Measurements from ENCODE around the gene MARK4.

DNA sequence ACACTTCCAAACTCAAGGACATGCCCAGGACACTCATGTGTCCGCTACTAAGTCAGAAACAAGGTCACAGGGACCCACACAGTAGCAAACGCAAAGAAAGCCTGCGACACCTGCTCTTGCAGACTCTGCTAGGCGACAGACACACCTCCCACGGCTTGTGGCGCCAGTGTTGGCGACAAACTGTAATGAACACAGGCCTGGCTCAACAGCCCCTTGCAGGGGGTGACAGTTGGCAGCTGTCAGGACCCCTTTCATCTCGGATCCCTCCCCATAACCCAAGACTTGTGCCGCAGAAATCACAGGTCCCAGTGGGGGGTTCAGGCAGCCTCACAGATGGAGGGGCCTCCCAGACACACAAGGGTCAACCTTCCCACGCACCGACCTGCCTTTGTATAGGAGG is 71.2 kb downstream of the MARK4 start:
- TF ChIP-seq, protein P1, sequence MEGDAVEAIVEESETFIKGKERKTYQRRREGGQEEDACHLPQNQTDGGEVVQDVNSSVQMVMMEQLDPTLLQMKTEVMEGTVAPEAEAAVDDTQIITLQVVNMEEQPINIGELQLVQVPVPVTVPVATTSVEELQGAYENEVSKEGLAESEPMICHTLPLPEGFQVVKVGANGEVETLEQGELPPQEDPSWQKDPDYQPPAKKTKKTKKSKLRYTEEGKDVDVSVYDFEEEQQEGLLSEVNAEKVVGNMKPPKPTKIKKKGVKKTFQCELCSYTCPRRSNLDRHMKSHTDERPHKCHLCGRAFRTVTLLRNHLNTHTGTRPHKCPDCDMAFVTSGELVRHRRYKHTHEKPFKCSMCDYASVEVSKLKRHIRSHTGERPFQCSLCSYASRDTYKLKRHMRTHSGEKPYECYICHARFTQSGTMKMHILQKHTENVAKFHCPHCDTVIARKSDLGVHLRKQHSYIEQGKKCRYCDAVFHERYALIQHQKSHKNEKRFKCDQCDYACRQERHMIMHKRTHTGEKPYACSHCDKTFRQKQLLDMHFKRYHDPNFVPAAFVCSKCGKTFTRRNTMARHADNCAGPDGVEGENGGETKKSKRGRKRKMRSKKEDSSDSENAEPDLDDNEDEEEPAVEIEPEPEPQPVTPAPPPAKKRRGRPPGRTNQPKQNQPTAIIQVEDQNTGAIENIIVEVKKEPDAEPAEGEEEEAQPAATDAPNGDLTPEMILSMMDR (IDR thresholded peaks at IDR 0.05 in 2 of 3, conservative IDR thresholded peaks at IDR 0.05 in 1 of 3; ENCODE audit: borderline replicate concordance in 1 of 3, insufficient read depth in 1 of 3, low read depth in 2 of 3, low read length in 2 of 3) = no peak
- TF ChIP-seq POLR2A (IDR thresholded peaks at IDR 0.05; ENCODE audit: borderline replicate concordance, extremely low read depth, insufficient read depth, insufficient read length) (no peak), JUND (IDR thresholded peaks at IDR 0.05) (no peak), POLR2AphosphoS5 (IDR thresholded peaks at IDR 0.05; ENCODE audit: low read depth, low read length) (no peak), ZNF274 (IDR thresholded peaks at IDR 0.05; ENCODE audit: low read depth, low read length) (no peak), EZH2 (IDR thresholded peaks at IDR 0.05) (no peak), EGR1 (IDR thresholded peaks at IDR 0.05; ENCODE audit: low read depth) (no peak), FOSL1 (IDR thresholded peaks at IDR 0.05; ENCODE audit: low read depth) (no peak), SRF (IDR thresholded peaks at IDR 0.05; ENCODE audit: low read depth) (no peak), YY1 (IDR thresholded peaks at IDR 0.05; ENCODE audit: extremely low read depth, insufficient replicate concordance, low read depth, low read length) (no peak), CEBPB (IDR thresholded peaks at IDR 0.05; ENCODE audit: low read depth) (no peak), RAD21 (IDR thresholded peaks at IDR 0.05; ENCODE audit: low read depth) (no peak)
- TF ChIP-seq, protein P2, sequence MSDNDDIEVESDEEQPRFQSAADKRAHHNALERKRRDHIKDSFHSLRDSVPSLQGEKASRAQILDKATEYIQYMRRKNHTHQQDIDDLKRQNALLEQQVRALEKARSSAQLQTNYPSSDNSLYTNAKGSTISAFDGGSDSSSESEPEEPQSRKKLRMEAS (IDR thresholded peaks at IDR 0.05) = no peak
- TF ChIP-seq, protein P3, sequence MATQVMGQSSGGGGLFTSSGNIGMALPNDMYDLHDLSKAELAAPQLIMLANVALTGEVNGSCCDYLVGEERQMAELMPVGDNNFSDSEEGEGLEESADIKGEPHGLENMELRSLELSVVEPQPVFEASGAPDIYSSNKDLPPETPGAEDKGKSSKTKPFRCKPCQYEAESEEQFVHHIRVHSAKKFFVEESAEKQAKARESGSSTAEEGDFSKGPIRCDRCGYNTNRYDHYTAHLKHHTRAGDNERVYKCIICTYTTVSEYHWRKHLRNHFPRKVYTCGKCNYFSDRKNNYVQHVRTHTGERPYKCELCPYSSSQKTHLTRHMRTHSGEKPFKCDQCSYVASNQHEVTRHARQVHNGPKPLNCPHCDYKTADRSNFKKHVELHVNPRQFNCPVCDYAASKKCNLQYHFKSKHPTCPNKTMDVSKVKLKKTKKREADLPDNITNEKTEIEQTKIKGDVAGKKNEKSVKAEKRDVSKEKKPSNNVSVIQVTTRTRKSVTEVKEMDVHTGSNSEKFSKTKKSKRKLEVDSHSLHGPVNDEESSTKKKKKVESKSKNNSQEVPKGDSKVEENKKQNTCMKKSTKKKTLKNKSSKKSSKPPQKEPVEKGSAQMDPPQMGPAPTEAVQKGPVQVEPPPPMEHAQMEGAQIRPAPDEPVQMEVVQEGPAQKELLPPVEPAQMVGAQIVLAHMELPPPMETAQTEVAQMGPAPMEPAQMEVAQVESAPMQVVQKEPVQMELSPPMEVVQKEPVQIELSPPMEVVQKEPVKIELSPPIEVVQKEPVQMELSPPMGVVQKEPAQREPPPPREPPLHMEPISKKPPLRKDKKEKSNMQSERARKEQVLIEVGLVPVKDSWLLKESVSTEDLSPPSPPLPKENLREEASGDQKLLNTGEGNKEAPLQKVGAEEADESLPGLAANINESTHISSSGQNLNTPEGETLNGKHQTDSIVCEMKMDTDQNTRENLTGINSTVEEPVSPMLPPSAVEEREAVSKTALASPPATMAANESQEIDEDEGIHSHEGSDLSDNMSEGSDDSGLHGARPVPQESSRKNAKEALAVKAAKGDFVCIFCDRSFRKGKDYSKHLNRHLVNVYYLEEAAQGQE (IDR thresholded peaks at IDR 0.05; ENCODE audit: low read depth) = no peak
